ENCODE measurements around the gene CELF6.

Gene CELF6

GRCh38 chr15:72272213-72272996 lies 47.6 kb downstream of the CELF6 start, which contains the start of gene PARP6:
Gene PARP6 (minus strand): TSS chr15:72272554. CDS start chr15:72267477, 5,077 bp downstream.
- DNase-seq (ENCODE audit: low read depth in 2 of 2, low spot score in 1 of 2), result peak; percentile 96 to 99

GRCh38 chr15:72271895-72272212 lies 48.1 kb downstream of the CELF6 start:
- no peak for DNase-seq (ENCODE audit: low read depth in 2 of 2, low spot score in 1 of 2)

- no peak for DNase-seq (ENCODE audit: low read depth in 2 of 2, low spot score in 1 of 2)
These were observed 48.7 kb downstream of the CELF6 start for GRCh38 chr15:72271221-72271620.

- no peak for DNase-seq (ENCODE audit: low read depth in 2 of 2, low spot score in 1 of 2)
These were observed 50.2 kb downstream of the CELF6 start for GRCh38 chr15:72269739-72270138.

- DNase-seq (ENCODE audit: low read depth in 2 of 2, low spot score in 1 of 2), result no peak
These were observed 54.9 kb downstream of the CELF6 start for GRCh38 chr15:72265031-72265430.

- DNase-seq (ENCODE audit: low read depth in 2 of 2, low spot score in 1 of 2), result no peak
These were observed 67.2 kb downstream of the CELF6 start for GRCh38 chr15:72252663-72253299.

GRCh38 chr15:72249142-72249810 lies 70.7 kb downstream of the CELF6 start:
- no peak for DNase-seq (ENCODE audit: low read depth in 2 of 2, low spot score in 1 of 2)

- no peak for DNase-seq (ENCODE audit: low read depth in 2 of 2, low spot score in 1 of 2)
These were observed 71.4 kb downstream of the CELF6 start for GRCh38 chr15:72248514-72248913.

- no peak for DNase-seq (ENCODE audit: low read depth in 2 of 2, low spot score in 1 of 2)
These were observed 77.1 kb downstream of the CELF6 start for GRCh38 chr15:72242775-72243370.

- DNase-seq (ENCODE audit: low read depth in 2 of 2, low spot score in 1 of 2), result no peak
These were observed 80.3 kb downstream of the CELF6 start for GRCh38 chr15:72239652-72240051.

GRCh38 chr15:72238586-72238985 lies 81.4 kb downstream of the CELF6 start:
- no peak for DNase-seq (ENCODE audit: low read depth in 2 of 2, low spot score in 1 of 2)

- no peak for DNase-seq (ENCODE audit: low read depth in 2 of 2, low spot score in 1 of 2)
These were observed 82.1 kb downstream of the CELF6 start for GRCh38 chr15:72237853-72238224.

GRCh38 chr15:72237029-72237852 lies 82.7 kb downstream of the CELF6 start:
- peak; percentile 42 to 51 for DNase-seq (ENCODE audit: low read depth in 2 of 2, low spot score in 1 of 2)

GRCh38 chr15:72236381-72237003 lies 83.5 kb downstream of the CELF6 start:
- no peak for DNase-seq (ENCODE audit: low read depth in 2 of 2, low spot score in 1 of 2)

GRCh38 chr15:72235298-72235697 lies 84.7 kb downstream of the CELF6 start:
- no peak for DNase-seq (ENCODE audit: low read depth in 2 of 2, low spot score in 1 of 2)
